Left ventricle myocardium inferior (tissue), 1 donor: ENCODE data around the gene DPH2. TPM values are rescaled to one million over a fixed set of nuclear protein-coding genes. Genes with fewer than 3 reads are reported as not detected.

ENCODE experiments used
- DNase-seq: peaks from one replicate; pipeline ENCODE4 v3.0.0-alpha.2; 2020
- H3K27ac ChIP-seq: fragments of 200-600 bp; replicated peaks from 2 replicates; pipeline ENCODE4 v1.8.0; 2021
- H3K27me3 ChIP-seq: fragments of 200-600 bp; 2 replicates; pipeline ENCODE4 v1.8.0; 2021; ENCODE audit warnings: low read depth
- H3K36me3 ChIP-seq: fragments of 200-600 bp; 2 replicates; pipeline ENCODE4 v1.8.0; 2021
- H3K4me1 ChIP-seq: fragments of 200-600 bp; 2 replicates; pipeline ENCODE4 v1.8.0; 2021
- H3K4me3 ChIP-seq: fragments of 200-600 bp; 2 replicates; pipeline ENCODE4 v1.8.0; 2021; ENCODE audit warnings: mild to moderate bottlenecking, moderate library complexity
- H3K9me3 ChIP-seq: fragments of 200-600 bp; replicated peaks from 2 replicates; pipeline ENCODE4 v1.8.0; 2021
- intact Hi-C: fragments of 100-400 bp; cut with micrococcal nuclease; formaldehyde crosslinking; loops from one replicate; pipeline ENCODE4 v1.11.0; 2022
- total RNA-seq: library from RNA; stranded (reverse); fragmentation: NEBNext Ultra II Directional; extraction: Animal tissue kit (Norgen Biotek cat#: 25700); gene quantifications from one replicate; pipeline ENCODE4 v1.2.1, GENCODE V29; 2021
- TF ChIP-seq, protein P1 (sequence below): fragments of 200-600 bp; IDR thresholded peaks from 2 replicates; pipeline ENCODE4 v1.8.0; 2021; ENCODE audit warnings: antibody characterized with exemption, mild to moderate bottlenecking, borderline replicate concordance
- donor health status: DM: no; HTN: yes; CAD: no; lungs with severe emphysema.

DPH2 gene
- total RNA-seq, 1 donor from 2014 or later, result 18.2 TPM

- DNase-seq, result no peak
- intact Hi-C loops, result no loop called here
Observed at GRCh38 chr1:44012941-44013609, 43.3 kb downstream of the DPH2 start.

DNA sequence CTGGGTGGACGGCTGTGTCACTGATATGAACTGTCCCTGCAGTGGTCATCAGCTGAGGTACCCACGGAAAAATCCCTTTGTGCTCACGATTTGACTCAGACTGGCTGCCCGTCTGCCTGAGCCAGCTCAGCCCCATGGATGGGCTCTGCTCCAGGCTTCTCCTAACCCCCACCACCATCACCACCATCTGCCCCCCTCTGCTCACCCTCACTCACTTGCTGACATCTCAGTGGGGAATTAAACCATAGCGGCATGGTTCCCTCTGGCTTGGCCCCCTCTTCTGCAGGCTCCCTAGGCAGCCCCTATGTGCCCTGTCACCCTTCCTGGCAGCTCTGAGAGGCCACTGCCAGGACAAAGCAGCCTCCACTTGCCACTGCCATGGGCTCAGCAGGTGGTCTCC, 44.1 kb downstream of the DPH2 start:
- intact Hi-C loops, result no loop called here
- no peaks in the 10 kb centered on the region for H3K36me3 ChIP-seq
- no peak overlapping the region for H3K27ac ChIP-seq
- H3K4me3 ChIP-seq, result no peak overlapping the region
- H3K4me1 ChIP-seq, result peaks cover 11% of the 10 kb centered on the region
- DNase-seq, result no peak
- TF ChIP-seq, protein P1, sequence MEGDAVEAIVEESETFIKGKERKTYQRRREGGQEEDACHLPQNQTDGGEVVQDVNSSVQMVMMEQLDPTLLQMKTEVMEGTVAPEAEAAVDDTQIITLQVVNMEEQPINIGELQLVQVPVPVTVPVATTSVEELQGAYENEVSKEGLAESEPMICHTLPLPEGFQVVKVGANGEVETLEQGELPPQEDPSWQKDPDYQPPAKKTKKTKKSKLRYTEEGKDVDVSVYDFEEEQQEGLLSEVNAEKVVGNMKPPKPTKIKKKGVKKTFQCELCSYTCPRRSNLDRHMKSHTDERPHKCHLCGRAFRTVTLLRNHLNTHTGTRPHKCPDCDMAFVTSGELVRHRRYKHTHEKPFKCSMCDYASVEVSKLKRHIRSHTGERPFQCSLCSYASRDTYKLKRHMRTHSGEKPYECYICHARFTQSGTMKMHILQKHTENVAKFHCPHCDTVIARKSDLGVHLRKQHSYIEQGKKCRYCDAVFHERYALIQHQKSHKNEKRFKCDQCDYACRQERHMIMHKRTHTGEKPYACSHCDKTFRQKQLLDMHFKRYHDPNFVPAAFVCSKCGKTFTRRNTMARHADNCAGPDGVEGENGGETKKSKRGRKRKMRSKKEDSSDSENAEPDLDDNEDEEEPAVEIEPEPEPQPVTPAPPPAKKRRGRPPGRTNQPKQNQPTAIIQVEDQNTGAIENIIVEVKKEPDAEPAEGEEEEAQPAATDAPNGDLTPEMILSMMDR, result no peak
- no peaks in the 10 kb centered on the region for H3K9me3 ChIP-seq
- no peaks in the 10 kb centered on the region for H3K27me3 ChIP-seq

More at GRCh38 chr1:44012941-44013609, 43.3 kb downstream of the DPH2 start:
- Histone ChIP-seq H3K9me3 (no peaks in the 10 kb centered on the region), H3K4me3 (no peak overlapping the region), H3K4me1 (peaks cover 11% of the 10 kb centered on the region), H3K27ac (no peak overlapping the region), H3K27me3 (no peaks in the 10 kb centered on the region), H3K36me3 (no peaks in the 10 kb centered on the region)
- TF ChIP-seq, protein P1, result no peak

- TF ChIP-seq, protein P1, result no peak
- H3K4me3 ChIP-seq, result no peak overlapping the region
- no peaks in the 10 kb centered on the region for H3K9me3 ChIP-seq
- intact Hi-C loops, result no loop called here
- H3K36me3 ChIP-seq, result no peaks in the 10 kb centered on the region
- no peak for DNase-seq
- no peak overlapping the region for H3K27ac ChIP-seq
- no peaks in the 10 kb centered on the region for H3K27me3 ChIP-seq
- peaks cover 11% of the 10 kb centered on the region for H3K4me1 ChIP-seq
Observed at GRCh38 chr1:44014365-44015104, 44.7 kb downstream of the DPH2 start.

DNA sequence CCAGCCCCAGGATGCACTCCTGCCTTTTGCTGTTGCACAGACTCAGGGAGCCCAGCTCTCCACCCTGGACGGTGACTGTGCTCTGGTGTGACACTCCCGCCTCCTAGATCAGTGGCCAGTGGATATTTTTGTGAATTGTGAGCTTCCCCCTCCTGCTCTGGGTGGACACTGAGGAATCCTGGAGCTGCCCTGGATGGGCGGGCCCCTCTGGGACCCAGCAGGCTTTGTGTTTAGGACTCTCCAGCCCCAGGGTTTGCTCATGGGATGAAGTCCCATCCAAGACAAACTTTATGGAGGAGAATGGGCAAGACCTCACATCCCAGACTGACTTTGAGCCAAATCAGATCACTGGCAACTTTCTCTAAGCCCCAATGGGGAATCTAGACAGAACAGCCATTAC, 45.4 kb downstream of the DPH2 start:
- H3K4me1 ChIP-seq, result peaks cover 11% of the 10 kb centered on the region
- DNase-seq, result no peak
- no peak overlapping the region for H3K4me3 ChIP-seq
- no peaks in the 10 kb centered on the region for H3K27me3 ChIP-seq
- TF ChIP-seq, protein P1, result no peak
- H3K27ac ChIP-seq, result no peak overlapping the region
- H3K36me3 ChIP-seq, result no peaks in the 10 kb centered on the region
- no peaks in the 10 kb centered on the region for H3K9me3 ChIP-seq
- intact Hi-C loops, result no loop called here

- Histone ChIP-seq H3K4me1 (peaks cover 12% of the 10 kb centered on the region), H3K27me3 (no peaks in the 10 kb centered on the region), H3K27ac (no peak overlapping the region), H3K4me3 (no peak overlapping the region), H3K36me3 (no peaks in the 10 kb centered on the region), H3K9me3 (no peaks in the 10 kb centered on the region)
- DNase-seq, result no peak
- intact Hi-C loops, result no loop called here
- TF ChIP-seq, protein P1, result no peak
Observed at GRCh38 chr1:44016041-44016889, 46.5 kb downstream of the DPH2 start.
